CD14-positive monocyte (primary cell): ENCODE measurements around the gene STK32A. TPM values are rescaled to one million over a fixed set of nuclear protein-coding genes. Genes with fewer than 3 reads are reported as not detected.

ENCODE experiments used
- DNase-seq, 3 donors: peaks; one replicate each; pipeline ENCODE4 v3.0.0-alpha.2; 2011 to 2022
- H2AFZ ChIP-seq: 2 replicates; pipeline ENCODE4 v1.6.0; 2012; ENCODE audit warnings: mild to moderate bottlenecking, low read depth, low read length, inconsistent platforms; ENCODE audit not compliant: insufficient read depth, poor library complexity, severe bottlenecking
- H3K27ac ChIP-seq, 2 donors: 1 replicate in 1 of 2; 2 replicates in 1 of 2; pipeline ENCODE4 v1.5.1; 2012 to 2013; ENCODE audit warnings: low read length in 2 of 2, control low read depth in 1 of 2, inconsistent platforms in 1 of 2, low read depth in 1 of 2, mild to moderate bottlenecking in 1 of 2
- H3K27me3 ChIP-seq, 2 donors: one replicate each; pipeline versions ENCODE4 v1.6.0 to v1.6.1; 2011 to 2013; ENCODE audit warnings: low read length in 2 of 2; ENCODE audit not compliant: control insufficient read depth in 2 of 2, insufficient read depth in 2 of 2
- H3K36me3 ChIP-seq, 2 donors: replicated peaks in 1 of 2; 1 replicate in 1 of 2; 2 replicates in 1 of 2; pipeline versions ENCODE4 v1.5.1 to v1.6.1; 2012 to 2013; ENCODE audit warnings: low read length in 2 of 2, control low read depth in 1 of 2, inconsistent platforms in 1 of 2, mild to moderate bottlenecking in 1 of 2; ENCODE audit not compliant: insufficient read depth in 2 of 2, control insufficient read depth in 1 of 2
- H3K4me1 ChIP-seq, 2 donors: 1 replicate in 1 of 2; 2 replicates in 1 of 2; pipeline versions ENCODE4 v1.5.1 to v1.6.1; 2012 to 2013; ENCODE audit warnings: low read length in 2 of 2, control low read depth in 1 of 2, inconsistent platforms in 1 of 2, mild to moderate bottlenecking in 1 of 2, moderate library complexity in 1 of 2; ENCODE audit not compliant: insufficient read depth in 2 of 2, control insufficient read depth in 1 of 2
- H3K4me2 ChIP-seq: replicated peaks from 2 replicates; pipeline ENCODE3; 2012; ENCODE audit warnings: low read length, moderate library complexity, mild to moderate bottlenecking; ENCODE audit not compliant: poor library complexity, severe bottlenecking; ENCODE audit errors: extremely low read depth
- H3K4me3 ChIP-seq, 3 experiments: fragments of 200-600 bp in 1 of 3; sonication (generic) in 1 of 3; replicated peaks in 1 of 3; 1 replicate in 2 of 3; 2 replicates in 1 of 3; pipeline ENCODE4 v1.5.1; 2011 to 2013; ENCODE audit warnings: low read length in 3 of 3, mild to moderate bottlenecking in 3 of 3, control low read depth in 2 of 3, low read depth in 2 of 3, inconsistent platforms in 1 of 3, moderate library complexity in 1 of 3
- H3K79me2 ChIP-seq: 2 replicates; pipeline ENCODE4 v1.6.0; 2012; ENCODE audit warnings: mild to moderate bottlenecking, control low read depth, inconsistent platforms, low read length, moderate library complexity; ENCODE audit not compliant: insufficient read depth
- H3K9ac ChIP-seq: 2 replicates; pipeline ENCODE4 v1.6.0; 2017; ENCODE audit warnings: low read length, mild to moderate bottlenecking; ENCODE audit not compliant: insufficient read depth, poor library complexity, severe bottlenecking
- H3K9me3 ChIP-seq, 2 donors: replicated peaks in 1 of 2; 1 replicate in 1 of 2; 2 replicates in 1 of 2; pipeline versions ENCODE4 v1.5.1 to v1.6.1; 2012 to 2013; ENCODE audit warnings: low read length in 2 of 2, control low read depth in 1 of 2; ENCODE audit not compliant: control insufficient read depth in 1 of 2, insufficient read depth in 1 of 2
- H4K20me1 ChIP-seq: 2 replicates; pipeline ENCODE4 v1.6.0; 2012; ENCODE audit warnings: mild to moderate bottlenecking, low read length, control low read depth, moderate library complexity; ENCODE audit not compliant: insufficient read depth
- H3K27ac Mint-ChIP-seq, 7 donors: one replicate each; pipeline ENCODE4 v1.8.0; 2020; ENCODE audit warnings: mild to moderate bottlenecking in 7 of 7, mixed read lengths in 7 of 7, moderate library complexity in 6 of 7, inconsistent platforms in 2 of 7
- H3K27me3 Mint-ChIP-seq, 3 donors: one replicate each; pipeline ENCODE4 v1.8.0; 2021 to 2022; ENCODE audit warnings: low read depth in 3 of 3, mild to moderate bottlenecking in 3 of 3, mixed read lengths in 3 of 3, moderate library complexity in 3 of 3, inconsistent platforms in 1 of 3
- H3K36me3 Mint-ChIP-seq, 2 donors: one replicate each; pipeline ENCODE4 v1.8.0; 2020; ENCODE audit warnings: mixed read lengths in 2 of 2, inconsistent platforms in 1 of 2, mild to moderate bottlenecking in 1 of 2
- H3K4me1 Mint-ChIP-seq: one replicate; pipeline ENCODE4 v1.8.0; 2020; ENCODE audit warnings: mild to moderate bottlenecking, mixed read lengths
- H3K4me3 Mint-ChIP-seq, 2 donors: one replicate each; pipeline ENCODE4 v1.8.0; 2020; ENCODE audit warnings: mild to moderate bottlenecking in 2 of 2, mixed read lengths in 2 of 2, moderate library complexity in 1 of 2
- H3K9me3 Mint-ChIP-seq, 7 donors: one replicate each; pipeline ENCODE4 v1.8.0; 2020 to 2022; ENCODE audit warnings: mixed read lengths in 7 of 7, mild to moderate bottlenecking in 6 of 7, moderate library complexity in 6 of 7, inconsistent platforms in 2 of 7
- CTCF ChIP-seq: fragments of 200-600 bp; IDR thresholded peaks from one replicate; pipeline ENCODE4 v1.8.0; 2022; ENCODE audit warnings: antibody characterized with exemption, mild to moderate bottlenecking
- WGBS: methylation state at CpG from one replicate; pipeline ENCODE4 v1.1.5; 2013; ENCODE audit warnings: missing lambda C conversion rate; ENCODE audit not compliant: insufficient coverage; 5-methylcytosine and 5-hydroxymethylcytosine counted together
- intact Hi-C, 2 donors: fragments of 100-400 bp; cut with micrococcal nuclease; formaldehyde crosslinking; loops; one replicate each; pipeline versions ENCODE4 v1.15.0 to v1.15.1; 2023
- polyA plus RNA-seq, 3 donors: library from polyadenylated mRNA; depleted of rRNA in 1 of 3; unstranded in 2 of 3; stranded (reverse) in 1 of 3; fragments of 300-500 nt in 2 of 3; fragments of >200 nt in 1 of 3; fragmentation: Illumina TruSeq in 2 of 3; gene quantifications; 1 replicate in 2 of 3; 2 replicates in 1 of 3; pipeline ENCODE4 v1.2.3, GENCODE V29; 2012 to 2021

Gene STK32A
- polyA plus RNA-seq, 3 donors = not detected

GRCh38 chr5:147303251-147303650 is 68.4 kb downstream of the STK32A start:
- Histone ChIP-seq H3K4me3 (no peak overlapping the region), H3K27ac (no peak overlapping the region), H4K20me1 (no peaks in the 10 kb centered on the region), H3K4me1 (no peaks in the 10 kb centered on the region), H3K79me2 (no peaks in the 10 kb centered on the region), H3K9ac (no peak overlapping the region), H3K9me3 (peaks cover 0 to 4% of the 10 kb centered on the region in 2 donors), H3K36me3 (no peaks in the 10 kb centered on the region), H3K4me2 (no peak overlapping the region), H3K27me3 (no peaks in the 10 kb centered on the region), H2AFZ (no peak overlapping the region)
- no peak overlapping the region for H3K4me3 Mint-ChIP-seq
- H3K4me1 Mint-ChIP-seq = no peaks in the 10 kb centered on the region
- no peak for TF ChIP-seq CTCF
- no peak overlapping the region for H3K27ac Mint-ChIP-seq
- 93% methylated on average over 3 of the region's 6 CpGs for WGBS
- intact Hi-C loops = no loop called here
- no peaks in the 10 kb centered on the region for H3K36me3 Mint-ChIP-seq
- no peak for DNase-seq
- peaks cover 0 to 2% (median 0%) of the 10 kb centered on the region in 3 donors for H3K27me3 Mint-ChIP-seq
- H3K9me3 Mint-ChIP-seq = peaks cover 0 to 10% (median 3%) of the 10 kb centered on the region in 7 donors

GRCh38 chr5:147303976-147304375 is 69.2 kb downstream of the STK32A start:
- no peak overlapping the region for H3K4me2 ChIP-seq
- no CpG with 5 or more reads among the region's 2 CpGs for WGBS

More at GRCh38 chr5:147303976-147304375, 69.2 kb downstream of the STK32A start:
- intact Hi-C loops = no loop called here
- H3K36me3 Mint-ChIP-seq = no peaks in the 10 kb centered on the region
- H3K9ac ChIP-seq = no peak overlapping the region
- H3K27ac Mint-ChIP-seq = no peak overlapping the region
- H3K27me3 ChIP-seq = no peaks in the 10 kb centered on the region
- H3K27me3 Mint-ChIP-seq = no peaks in the 10 kb centered on the region
- H2AFZ ChIP-seq = no peak overlapping the region
- H3K79me2 ChIP-seq = no peaks in the 10 kb centered on the region
- H3K27ac ChIP-seq = no peak overlapping the region
- no peaks in the 10 kb centered on the region for H4K20me1 ChIP-seq
- peaks cover under 1% of the 10 kb centered on the region for H3K4me1 Mint-ChIP-seq
- H3K36me3 ChIP-seq = no peaks in the 10 kb centered on the region
- H3K4me3 Mint-ChIP-seq = no peak overlapping the region
- H3K4me3 ChIP-seq = no peak overlapping the region
- peaks cover 0 to 4% of the 10 kb centered on the region in 2 donors for H3K9me3 ChIP-seq
- no peaks in the 10 kb centered on the region for H3K4me1 ChIP-seq
- no peak for DNase-seq
- TF ChIP-seq CTCF = no peak
- peaks cover 0 to 10% (median 3%) of the 10 kb centered on the region in 7 donors for H3K9me3 Mint-ChIP-seq
